Breast epithelium (tissue), 4 donors: ENCODE data around the gene EDA. TPM values are rescaled to one million over a fixed set of nuclear protein-coding genes. Genes with fewer than 3 reads are reported as not detected.
A peak's percentile ranks its signal among the peaks of the same experiment; 100 is the strongest.

Experiments
- DNase-seq, 2 donors: peaks; one replicate each; pipeline ENCODE4 v3.0.0-alpha.2; 2019; ENCODE audit warnings: low spot score in 2 of 2
- H3K27ac ChIP-seq, 2 donors: fragments of 200-600 bp; sonication (generic) in 1 of 2; one replicate each; pipeline ENCODE4 v1.5.1; 2016 to 2019; ENCODE audit warnings: mild to moderate bottlenecking in 1 of 2
- H3K27me3 ChIP-seq, 2 donors: fragments of 200-600 bp; sonication (generic) in 1 of 2; one replicate each; pipeline versions ENCODE4 v1.5.1 to v1.6.0; 2017 to 2019; ENCODE audit warnings: control low read depth in 1 of 2, mild to moderate bottlenecking in 1 of 2
- H3K36me3 ChIP-seq: fragments of 200-600 bp; one replicate; pipeline ENCODE4 v1.5.1; 2019
- H3K4me1 ChIP-seq, 2 donors: fragments of 200-600 bp; sonication (generic); one replicate each; pipeline ENCODE4 v1.5.1; 2016 to 2019; ENCODE audit warnings: control low read depth in 1 of 2
- H3K4me3 ChIP-seq, 3 donors: fragments of 200-600 bp; sonication (generic); 1 replicate in 2 of 3; 2 replicates in 1 of 3; pipeline ENCODE4 v1.5.1; 2016 to 2019; ENCODE audit warnings: mild to moderate bottlenecking in 3 of 3, moderate library complexity in 2 of 3
- H3K9me3 ChIP-seq, 2 donors: fragments of 200-600 bp; sonication (generic) in 1 of 2; one replicate each; pipeline ENCODE4 v1.5.1; 2016 to 2019; ENCODE audit warnings: control low read depth in 1 of 2
- POLR2A ChIP-seq: fragments of 450-650 bp; IDR thresholded peaks from one replicate; pipeline ENCODE4 v1.6.1; 2016; ENCODE audit warnings: antibody characterized with exemption, mild to moderate bottlenecking, moderate library complexity
- POLR2AphosphoS5 ChIP-seq, 3 donors: sonication (generic); formaldehyde crosslinking; IDR thresholded peaks; one replicate each; pipeline ENCODE4 v1.6.1; 2017; ENCODE audit warnings: antibody characterized with exemption in 3 of 3
- intact Hi-C: fragments of 100-400 bp; cut with DNase I; formaldehyde crosslinking; loops from one replicate; pipeline ENCODE4 v1.15.1; 2023; ENCODE audit warnings: low total_unique reads
- total RNA-seq, 3 donors: library from RNA; depleted of rRNA; stranded (reverse); fragments of >200 nt; gene quantifications; one replicate each; pipeline ENCODE4 v1.1.0, GENCODE V29; 2016
- TF ChIP-seq, protein P1 (sequence below), 3 donors: fragments of 450-650 bp; IDR thresholded peaks; one replicate each; pipeline ENCODE4 v1.5.1; 2016 to 2017; ENCODE audit warnings: antibody characterized with exemption in 3 of 3, mild to moderate bottlenecking in 3 of 3, moderate library complexity in 3 of 3

The EDA gene
- total RNA-seq, 3 donors from 2014 or later = 3.6 to 6.7 (median 5.0) TPM

GRCh38 chrX:70032792-70033191 is 416.9 kb downstream of the EDA start:
- DNase-seq = no peak
- H3K27ac ChIP-seq = no peak overlapping the region

GRCh38 chrX:70033348-70034051 is 417.6 kb downstream of the EDA start:
- H3K27me3 ChIP-seq = peaks cover 0 to 69% of the 10 kb centered on the region in 2 donors
- intact Hi-C loops = no loop called here
- H3K9me3 ChIP-seq = no peaks in the 10 kb centered on the region
- no peak overlapping the region for H3K27ac ChIP-seq
- H3K4me3 ChIP-seq = no peak overlapping the region
- H3K36me3 ChIP-seq = no peaks in the 10 kb centered on the region
- no peaks in the 10 kb centered on the region for H3K4me1 ChIP-seq
- TF ChIP-seq POLR2A = no peak
- TF ChIP-seq, protein P1, sequence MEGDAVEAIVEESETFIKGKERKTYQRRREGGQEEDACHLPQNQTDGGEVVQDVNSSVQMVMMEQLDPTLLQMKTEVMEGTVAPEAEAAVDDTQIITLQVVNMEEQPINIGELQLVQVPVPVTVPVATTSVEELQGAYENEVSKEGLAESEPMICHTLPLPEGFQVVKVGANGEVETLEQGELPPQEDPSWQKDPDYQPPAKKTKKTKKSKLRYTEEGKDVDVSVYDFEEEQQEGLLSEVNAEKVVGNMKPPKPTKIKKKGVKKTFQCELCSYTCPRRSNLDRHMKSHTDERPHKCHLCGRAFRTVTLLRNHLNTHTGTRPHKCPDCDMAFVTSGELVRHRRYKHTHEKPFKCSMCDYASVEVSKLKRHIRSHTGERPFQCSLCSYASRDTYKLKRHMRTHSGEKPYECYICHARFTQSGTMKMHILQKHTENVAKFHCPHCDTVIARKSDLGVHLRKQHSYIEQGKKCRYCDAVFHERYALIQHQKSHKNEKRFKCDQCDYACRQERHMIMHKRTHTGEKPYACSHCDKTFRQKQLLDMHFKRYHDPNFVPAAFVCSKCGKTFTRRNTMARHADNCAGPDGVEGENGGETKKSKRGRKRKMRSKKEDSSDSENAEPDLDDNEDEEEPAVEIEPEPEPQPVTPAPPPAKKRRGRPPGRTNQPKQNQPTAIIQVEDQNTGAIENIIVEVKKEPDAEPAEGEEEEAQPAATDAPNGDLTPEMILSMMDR (IDR thresholded peaks at IDR 0.05) = peak in 1 of 3 donors; percentile 28
- no peak for DNase-seq

More at GRCh38 chrX:70032792-70033191, 416.9 kb downstream of the EDA start:
- H3K9me3 ChIP-seq = no peaks in the 10 kb centered on the region
- TF ChIP-seq POLR2A = no peak
- TF ChIP-seq, protein P1 (IDR thresholded peaks at IDR 0.05) = no peak
- TF ChIP-seq POLR2AphosphoS5 (IDR thresholded peaks at IDR 0.05) = no peak
- intact Hi-C loops = no loop called here
- H3K36me3 ChIP-seq = no peaks in the 10 kb centered on the region
- H3K27me3 ChIP-seq = peaks cover 0 to 76% of the 10 kb centered on the region in 2 donors
- no peaks in the 10 kb centered on the region for H3K4me1 ChIP-seq
- H3K4me3 ChIP-seq = no peak overlapping the region

DNA sequence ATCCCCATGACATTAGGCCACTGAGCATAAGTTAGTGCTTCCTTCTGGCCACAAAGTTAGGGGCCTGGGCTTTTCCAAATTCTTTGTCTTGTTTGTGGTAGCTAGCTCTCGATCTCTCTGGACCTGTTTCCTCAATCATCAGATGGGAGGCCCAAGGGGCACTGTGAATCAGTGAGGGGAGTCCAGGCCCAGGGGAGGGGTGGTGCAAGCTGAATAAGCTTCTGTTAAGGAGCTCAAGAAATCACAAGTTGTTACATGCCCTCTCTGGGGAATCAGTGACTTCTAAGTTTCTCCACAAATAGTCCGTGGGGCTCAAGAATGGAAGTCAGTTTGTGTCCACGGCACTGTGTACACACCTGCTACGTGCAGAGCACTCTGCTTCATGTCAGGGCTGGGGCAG is 418.7 kb downstream of the EDA start:
- Histone ChIP-seq H3K36me3 (no peaks in the 10 kb centered on the region), H3K27me3 (peaks cover 0 to 62% of the 10 kb centered on the region in 2 donors), H3K4me3 (no peak overlapping the region), H3K27ac (no peak overlapping the region), H3K9me3 (no peaks in the 10 kb centered on the region), H3K4me1 (no peaks in the 10 kb centered on the region)
- no peak for DNase-seq
- TF ChIP-seq POLR2AphosphoS5 (IDR thresholded peaks at IDR 0.05) (no peak), POLR2A (no peak)
- TF ChIP-seq, protein P1 (IDR thresholded peaks at IDR 0.05) = no peak
- intact Hi-C loops = no loop called here

DNA sequence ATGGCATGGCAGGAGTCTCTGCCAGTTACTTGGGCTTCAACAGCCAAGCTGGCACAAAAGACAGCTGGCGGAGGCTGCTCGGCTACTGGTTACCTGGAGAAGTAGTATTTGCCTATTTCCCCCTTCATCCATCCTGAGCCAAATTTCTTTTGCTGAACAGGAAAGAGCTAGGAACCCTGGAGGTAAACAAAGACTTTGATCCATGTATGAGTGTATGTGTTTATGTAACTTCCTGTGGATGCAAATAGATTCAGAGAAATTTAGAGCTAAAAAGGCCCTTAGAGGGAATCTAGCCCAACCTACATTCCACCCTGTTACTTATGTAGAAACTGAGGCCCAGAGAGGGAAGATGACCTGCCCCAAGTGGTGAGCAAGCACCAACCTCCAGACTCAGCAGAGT is 422.6 kb downstream of the EDA start:
- no peak for DNase-seq
- no peaks in the 10 kb centered on the region for H3K4me1 ChIP-seq
- intact Hi-C loops = no loop called here
- H3K4me3 ChIP-seq = no peak overlapping the region
- TF ChIP-seq POLR2A (no peak), POLR2AphosphoS5 (IDR thresholded peaks at IDR 0.05) (no peak)
- TF ChIP-seq, protein P1 (IDR thresholded peaks at IDR 0.05) = no peak
- no peak overlapping the region for H3K27ac ChIP-seq
- H3K36me3 ChIP-seq = no peaks in the 10 kb centered on the region
- H3K27me3 ChIP-seq = peaks cover 0 to 48% of the 10 kb centered on the region in 2 donors
- H3K9me3 ChIP-seq = no peaks in the 10 kb centered on the region

DNA sequence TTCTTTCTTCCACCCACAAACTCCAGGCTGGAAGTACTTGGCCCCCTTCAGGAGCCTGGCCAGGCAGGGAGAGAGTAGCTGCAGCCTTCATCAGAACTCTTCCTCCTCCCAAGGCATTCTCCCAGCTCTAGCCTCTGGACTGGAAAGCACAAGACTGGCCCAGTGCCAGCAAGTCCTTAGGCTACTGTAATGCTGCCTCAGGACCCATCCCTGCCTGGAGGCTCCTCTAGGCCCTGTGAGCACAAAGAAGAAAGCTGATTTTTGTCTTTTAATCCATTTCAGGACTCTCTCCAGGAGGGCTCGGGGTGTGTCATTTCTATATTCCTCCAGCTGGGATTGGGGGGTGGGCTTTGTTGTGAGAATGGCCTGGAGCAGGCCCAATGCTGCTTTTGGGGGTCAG is 423.0 kb downstream of the EDA start:
- no peaks in the 10 kb centered on the region for H3K9me3 ChIP-seq
- intact Hi-C loops = no loop called here

More for the DNA sequence above, 423.0 kb downstream of the EDA start:
- TF ChIP-seq, protein P1 (IDR thresholded peaks at IDR 0.05) = no peak
- TF ChIP-seq POLR2A (no peak), POLR2AphosphoS5 (IDR thresholded peaks at IDR 0.05) (no peak)
- Histone ChIP-seq H3K4me3 (no peak overlapping the region), H3K36me3 (no peaks in the 10 kb centered on the region), H3K27me3 (peaks cover 0 to 47% of the 10 kb centered on the region in 2 donors), H3K27ac (no peak overlapping the region), H3K4me1 (no peaks in the 10 kb centered on the region)
- DNase-seq = no peak
